PC-9 (cell line): ENCODE measurements around the gene USP48.

ENCODE experiments used
- EZH2 ChIP-seq: fragments of 200-600 bp; sonication (generic); IDR thresholded peaks from 2 replicates; pipeline ENCODE4 v1.8.0; 2017; ENCODE audit warnings: antibody characterized with exemption, low read depth
- TF ChIP-seq, protein P1 (sequence below): fragments of 200-600 bp; sonication (generic); conservative IDR thresholded peaks from 2 replicates; pipeline ENCODE4 v1.6.1; 2017; ENCODE audit warnings: mixed run types, antibody characterized with exemption, mild to moderate bottlenecking, moderate library complexity

DNA sequence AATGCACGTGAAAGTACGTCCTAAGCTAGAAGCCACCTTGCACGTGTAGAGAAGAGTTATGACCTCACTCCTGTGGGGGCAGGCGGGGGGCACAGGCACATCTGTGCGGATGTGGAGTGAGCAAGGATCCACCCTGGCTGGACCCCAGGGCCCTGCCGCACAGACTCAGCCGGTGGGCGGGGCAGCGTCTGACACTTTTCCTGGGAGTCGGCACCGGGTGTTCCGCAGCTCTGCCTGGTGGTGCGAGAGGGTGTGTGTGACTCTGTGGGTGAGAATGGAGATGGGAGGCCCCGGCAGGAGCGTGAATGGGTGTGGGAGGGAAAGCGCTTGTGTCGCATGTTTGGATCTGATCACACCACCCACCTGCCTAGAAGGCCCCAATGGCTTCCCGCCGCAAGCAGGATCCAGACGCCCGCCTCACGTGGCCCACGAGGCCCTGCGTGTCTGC, 143.3 kb downstream of the USP48 start:
- no peak for TF ChIP-seq EZH2
- TF ChIP-seq, protein P1, sequence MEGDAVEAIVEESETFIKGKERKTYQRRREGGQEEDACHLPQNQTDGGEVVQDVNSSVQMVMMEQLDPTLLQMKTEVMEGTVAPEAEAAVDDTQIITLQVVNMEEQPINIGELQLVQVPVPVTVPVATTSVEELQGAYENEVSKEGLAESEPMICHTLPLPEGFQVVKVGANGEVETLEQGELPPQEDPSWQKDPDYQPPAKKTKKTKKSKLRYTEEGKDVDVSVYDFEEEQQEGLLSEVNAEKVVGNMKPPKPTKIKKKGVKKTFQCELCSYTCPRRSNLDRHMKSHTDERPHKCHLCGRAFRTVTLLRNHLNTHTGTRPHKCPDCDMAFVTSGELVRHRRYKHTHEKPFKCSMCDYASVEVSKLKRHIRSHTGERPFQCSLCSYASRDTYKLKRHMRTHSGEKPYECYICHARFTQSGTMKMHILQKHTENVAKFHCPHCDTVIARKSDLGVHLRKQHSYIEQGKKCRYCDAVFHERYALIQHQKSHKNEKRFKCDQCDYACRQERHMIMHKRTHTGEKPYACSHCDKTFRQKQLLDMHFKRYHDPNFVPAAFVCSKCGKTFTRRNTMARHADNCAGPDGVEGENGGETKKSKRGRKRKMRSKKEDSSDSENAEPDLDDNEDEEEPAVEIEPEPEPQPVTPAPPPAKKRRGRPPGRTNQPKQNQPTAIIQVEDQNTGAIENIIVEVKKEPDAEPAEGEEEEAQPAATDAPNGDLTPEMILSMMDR = no peak
